GM20000 (cell line): ENCODE data around the gene SPI1.

Experiments
- DNase-seq: peaks from one replicate; pipeline ENCODE4 v3.0.0; 2012; ENCODE audit warnings: low spot score
- CTCF ChIP-seq: IDR thresholded peaks from 2 replicates; pipeline ENCODE4 v1.5.1; 2012; ENCODE audit warnings: mild to moderate bottlenecking, control low read depth; ENCODE audit errors: extremely low read depth, missing control alignments

The SPI1 gene

GRCh38 chr11:47415091-47415854, 36.9 kb upstream of the SPI1 start:
- no peak for DNase-seq
- TF ChIP-seq CTCF: no peak

GRCh38 chr11:47414685-47415070, 36.3 kb upstream of the SPI1 start:
- no peak for DNase-seq
- no peak for TF ChIP-seq CTCF

GRCh38 chr11:47413908-47414684, 35.7 kb upstream of the SPI1 start:
- no peak for DNase-seq

GRCh38 chr11:47413351-47413750, 35.0 kb upstream of the SPI1 start:
- TF ChIP-seq CTCF: no peak
- no peak for DNase-seq

More at GRCh38 chr11:47413908-47414684, 35.7 kb upstream of the SPI1 start:
- no peak for TF ChIP-seq CTCF

GRCh38 chr11:47411884-47412746, 33.8 kb upstream of the SPI1 start:
- peak; percentile 72 for DNase-seq

More at GRCh38 chr11:47411884-47412746, 33.8 kb upstream of the SPI1 start:
- TF ChIP-seq CTCF: peak; percentile 99
